GM18868 (cell line): ENCODE measurements around the gene LRBA.
"Not testable (repeated sequence)": the region's sequence is repeated elsewhere in the genome, so short reads cannot be mapped to it uniquely, and the experiment has no call there.

ENCODE experiments used
- ATAC-seq: cut with Tn5 transposase; IDR thresholded peaks from one replicate; pipeline ENCODE4 v1.9.1; 2021; ENCODE audit warnings: mild to moderate bottlenecking, moderate library complexity; ENCODE audit not compliant: unreplicated experiment

The LRBA gene

DNA sequence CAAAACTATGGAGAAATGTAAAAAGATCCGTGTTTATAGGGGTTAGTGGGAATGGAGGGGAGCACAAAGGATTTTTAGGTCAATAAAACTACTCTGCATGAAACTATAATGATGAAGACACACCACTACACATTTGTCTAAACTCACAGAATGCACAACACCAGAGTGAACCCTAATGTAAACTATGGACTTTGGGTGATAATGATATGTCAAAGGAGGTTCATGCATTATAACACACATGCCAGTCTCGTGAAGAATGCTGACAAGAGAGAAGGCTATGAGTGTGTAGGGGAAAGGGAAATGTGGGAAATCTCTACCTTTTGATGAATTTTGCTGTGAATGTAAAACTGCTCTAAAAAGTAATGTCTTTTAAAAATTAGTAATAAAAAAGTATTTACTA, 249.9 kb downstream of the LRBA start:
- ATAC-seq = no peak

DNA sequence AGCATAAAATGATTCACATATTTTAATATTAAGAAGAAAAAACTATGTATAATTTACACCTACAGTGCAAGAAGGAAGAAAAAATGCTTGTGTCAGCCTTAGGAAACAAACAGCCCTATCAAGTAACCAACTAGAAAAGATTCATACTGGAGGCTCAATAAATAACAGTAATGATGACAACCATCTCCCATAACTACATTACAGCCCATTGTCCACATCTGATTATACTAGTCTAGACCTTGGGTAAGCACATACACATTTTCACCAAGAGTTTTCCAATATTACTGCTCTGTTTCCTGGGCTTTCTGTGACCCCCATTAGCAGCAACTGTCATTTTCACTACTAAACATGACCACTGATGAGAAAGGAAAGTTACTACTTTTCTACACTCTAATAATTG, 263.4 kb downstream of the LRBA start:
- no peak for ATAC-seq

DNA sequence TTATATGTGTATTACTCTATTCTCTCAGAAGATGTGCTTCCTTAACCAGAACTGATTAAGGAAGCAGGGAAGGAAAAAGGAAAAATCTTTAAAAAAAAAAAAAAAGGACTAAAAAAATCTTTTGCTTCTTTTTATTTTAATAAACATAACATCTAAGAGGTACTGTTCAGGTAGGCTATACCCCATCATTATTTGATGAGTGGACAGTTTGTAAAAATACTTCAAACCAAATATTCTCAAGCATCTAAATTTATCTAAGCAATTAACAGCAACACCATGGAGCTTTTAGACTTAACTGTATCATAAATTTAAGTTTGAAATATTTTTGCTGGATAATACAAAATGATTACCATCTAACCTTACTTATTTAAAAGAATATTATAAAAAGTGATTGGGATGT, 264.3 kb downstream of the LRBA start:
- no peak for ATAC-seq

DNA sequence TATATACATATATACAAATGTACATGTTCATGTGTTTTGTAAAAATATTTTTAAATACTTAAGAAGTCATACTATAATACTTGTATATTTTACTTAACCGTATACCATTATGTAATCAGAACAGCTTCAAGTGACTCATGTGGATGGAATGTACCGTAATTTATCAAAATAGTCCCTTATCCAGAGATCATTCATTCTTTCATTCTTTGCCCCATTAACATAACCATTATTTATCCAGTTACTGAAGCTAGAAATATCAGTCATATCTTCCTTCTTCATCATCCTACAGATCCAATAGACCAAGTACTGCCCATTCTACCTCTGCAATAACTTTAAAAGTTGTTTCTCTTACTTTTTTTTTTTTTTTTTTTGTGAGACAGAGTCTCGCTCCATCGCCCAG, 268.9 kb downstream of the LRBA start:
- no peak for ATAC-seq

DNA sequence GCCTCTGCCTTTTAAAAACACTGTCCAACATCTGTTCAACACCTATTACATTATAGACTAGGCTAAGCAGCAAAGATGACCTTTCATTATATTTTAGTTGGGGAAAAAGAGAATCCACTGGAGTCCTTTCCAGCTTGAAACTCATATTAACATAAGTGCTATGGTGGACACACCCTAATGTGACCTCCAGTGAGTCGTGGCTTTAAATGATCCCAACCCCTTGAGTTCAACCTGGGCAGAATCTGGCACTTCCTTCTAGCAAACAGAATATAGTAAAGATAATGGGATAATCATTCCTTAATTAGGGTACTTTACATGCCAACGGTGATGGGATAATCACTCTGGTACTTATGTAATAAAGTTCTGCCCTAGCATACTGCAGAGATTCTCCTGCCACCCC, 270.5 kb downstream of the LRBA start:
- ATAC-seq = no peak

DNA sequence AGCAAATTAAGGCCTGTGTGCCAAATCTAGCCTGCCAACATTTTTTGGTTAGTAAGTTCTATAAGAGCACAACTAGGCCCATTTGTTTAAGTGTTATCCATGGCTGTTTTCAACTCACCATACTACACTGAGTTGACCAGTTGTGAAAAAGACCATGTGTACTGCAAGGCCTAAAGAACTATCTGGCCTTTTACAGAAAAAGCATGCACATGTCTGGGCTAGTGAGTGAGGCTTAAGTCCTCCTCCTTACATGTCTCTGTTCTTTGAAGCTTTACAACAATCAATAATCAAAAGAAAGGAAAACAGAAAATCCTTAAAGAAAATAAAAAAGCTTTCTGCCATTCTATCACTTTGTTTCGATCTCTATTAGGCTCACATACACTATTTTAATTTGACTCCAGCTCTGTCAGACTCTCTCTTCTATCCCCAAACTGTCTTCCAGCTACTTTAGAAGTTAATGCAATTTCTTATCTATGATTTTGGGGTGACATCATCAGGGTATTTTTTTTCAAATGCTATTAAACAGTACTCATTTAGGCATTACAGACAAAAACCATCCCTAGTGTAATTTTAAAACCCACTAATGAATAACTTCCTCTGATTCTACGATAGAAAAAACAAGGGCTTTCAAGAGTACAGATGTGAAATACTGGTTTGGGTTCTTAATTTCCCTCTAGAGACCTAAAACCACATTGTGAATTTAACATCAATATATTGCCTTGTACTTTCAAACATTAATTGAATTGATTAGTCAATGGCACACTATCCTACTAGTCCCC, 271.3 kb downstream of the LRBA start:
- no peak for ATAC-seq

DNA sequence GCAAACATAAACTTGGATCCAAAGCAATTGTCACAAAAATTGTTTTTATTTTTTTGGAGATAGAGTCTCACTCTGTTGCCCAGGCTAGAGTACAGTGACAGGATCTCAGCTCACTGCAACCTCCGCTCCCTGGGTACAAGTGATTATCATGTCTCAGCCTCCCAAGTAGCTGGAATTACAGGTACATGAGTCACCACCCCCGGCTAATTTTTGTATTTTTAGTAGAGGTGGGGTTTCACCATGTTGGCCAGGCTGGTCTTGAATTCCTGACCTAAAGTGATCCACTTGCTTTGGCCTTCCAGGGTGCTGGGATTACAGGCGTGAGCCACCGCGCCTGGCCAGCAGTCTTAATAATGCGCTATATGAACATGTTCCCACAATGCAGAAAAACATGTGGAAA, 272.2 kb downstream of the LRBA start:
- not testable (repeated sequence) for ATAC-seq

DNA sequence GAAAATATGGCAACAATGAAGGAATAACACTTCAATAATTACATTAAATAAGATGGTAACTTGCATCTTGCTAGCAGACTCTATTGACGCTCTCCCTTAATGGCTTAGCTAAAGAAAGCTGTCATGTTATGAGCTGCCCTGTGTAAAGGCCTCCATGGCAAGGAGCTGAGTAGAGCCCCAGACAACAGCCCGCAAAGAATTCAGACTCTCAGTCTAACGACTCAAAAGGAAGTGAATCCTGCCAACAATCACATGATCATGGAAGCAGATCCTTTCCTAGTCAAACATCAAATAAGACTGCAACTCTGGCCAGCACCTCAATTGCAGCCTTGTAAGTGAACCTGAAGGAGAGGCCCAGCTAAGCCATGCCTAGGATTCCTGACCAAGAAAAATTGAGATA, 275.5 kb downstream of the LRBA start:
- ATAC-seq = no peak

DNA sequence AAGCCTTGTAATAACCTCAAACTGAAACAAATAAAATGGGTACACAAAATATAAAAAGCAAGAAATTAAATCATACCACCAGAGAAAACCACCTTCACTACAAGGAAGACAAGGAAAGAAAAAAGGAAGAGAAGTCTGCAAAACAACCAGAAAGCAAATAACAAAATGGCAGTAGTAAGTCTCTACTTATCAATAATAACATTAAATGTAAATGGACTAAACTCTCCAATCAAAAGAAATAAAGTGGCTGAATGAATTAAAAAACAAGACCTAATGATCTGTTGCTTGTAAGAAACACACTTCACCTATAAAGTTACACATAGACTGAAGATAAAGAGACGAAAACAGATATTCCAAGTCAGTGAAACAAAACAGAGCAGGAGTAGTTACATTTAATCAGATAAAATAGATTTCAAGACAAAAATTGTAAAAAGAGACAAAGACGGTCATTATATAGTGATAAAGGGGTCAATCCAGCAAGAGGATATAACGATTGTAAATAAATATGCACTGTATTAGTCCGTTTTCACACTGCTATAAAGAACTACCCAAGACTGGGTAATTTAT, 289.0 kb downstream of the LRBA start:
- no peak for ATAC-seq

DNA sequence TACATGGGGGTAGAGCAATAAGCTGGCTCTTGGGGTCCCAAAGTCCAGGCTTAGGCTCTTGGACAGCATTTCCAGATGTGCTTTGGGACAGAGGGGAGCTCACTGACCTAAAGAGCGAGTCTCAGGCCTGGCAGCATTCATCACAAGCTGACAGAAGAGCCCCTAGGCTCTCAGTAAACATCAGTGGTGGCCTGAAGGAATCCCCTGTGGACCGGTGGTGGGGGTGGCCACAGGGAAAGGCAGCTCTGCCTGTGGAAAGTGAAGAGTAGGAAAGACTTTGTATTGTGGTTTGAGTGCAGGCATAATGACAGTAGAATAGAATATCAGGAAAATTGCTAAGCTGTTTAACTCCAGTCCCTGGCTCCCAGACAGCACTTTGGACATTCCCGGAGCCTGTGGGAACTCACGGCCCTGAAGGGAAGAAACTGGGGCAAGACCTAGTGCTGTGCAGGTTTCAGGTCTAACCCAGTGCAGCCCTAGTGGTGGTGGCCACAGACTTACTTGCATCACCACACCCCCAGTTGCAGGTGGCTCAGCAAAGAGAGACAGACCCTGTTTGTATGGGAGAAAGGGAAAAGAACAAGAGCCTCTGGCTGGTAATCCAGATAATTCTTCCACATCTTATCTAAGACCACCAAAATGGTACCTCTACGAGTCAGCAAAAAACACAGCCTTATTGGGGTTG, 291.2 kb downstream of the LRBA start:
- no peak for ATAC-seq

DNA sequence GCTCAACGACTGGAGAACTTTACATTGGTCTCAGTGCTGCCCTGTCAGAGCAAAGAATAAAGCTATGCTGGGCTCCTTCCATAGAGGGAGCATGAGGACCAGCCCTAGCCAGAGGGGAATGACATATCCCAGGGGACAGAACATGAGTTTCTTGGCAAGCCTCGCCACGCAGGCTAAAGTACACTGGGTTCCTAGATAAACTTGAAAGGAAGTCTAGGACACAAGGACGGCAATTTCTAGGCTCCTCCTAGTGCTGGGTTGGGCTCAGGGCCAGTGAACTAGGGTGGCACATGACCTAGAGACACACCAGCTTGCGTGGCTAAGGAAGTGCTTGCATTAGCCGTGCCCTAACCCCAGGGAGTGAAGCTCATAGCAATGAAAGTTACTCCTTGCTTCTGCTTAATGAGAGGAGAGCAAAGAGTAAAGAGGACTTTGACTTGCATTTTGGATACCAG, 292.1 kb downstream of the LRBA start:
- no peak for ATAC-seq

DNA sequence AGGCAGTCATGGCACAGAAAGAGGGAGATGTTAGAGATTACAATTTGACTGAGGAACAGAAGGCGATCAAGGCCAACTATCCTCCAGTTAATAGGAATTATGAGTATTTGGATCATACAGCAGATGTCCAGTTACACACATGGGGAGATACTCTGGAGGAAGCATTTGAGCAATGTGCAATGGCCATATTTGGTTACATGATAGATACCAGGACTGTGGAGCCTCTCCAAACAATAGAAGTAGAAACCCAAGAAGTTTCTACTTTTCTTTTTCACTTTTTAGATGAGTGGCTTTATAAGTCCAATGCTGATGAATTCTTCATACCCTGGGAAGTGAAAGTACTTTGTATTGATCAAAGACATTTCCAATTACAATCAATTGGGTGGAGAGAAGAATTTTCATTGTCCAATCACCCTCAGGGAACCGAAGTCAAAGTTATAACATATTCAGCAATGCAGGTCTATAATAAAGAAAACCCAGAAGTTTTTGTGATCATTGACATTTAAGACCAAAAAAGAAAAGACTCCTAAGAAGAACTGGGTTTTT, 294.0 kb downstream of the LRBA start:
- ATAC-seq = peak; percentile 63

DNA sequence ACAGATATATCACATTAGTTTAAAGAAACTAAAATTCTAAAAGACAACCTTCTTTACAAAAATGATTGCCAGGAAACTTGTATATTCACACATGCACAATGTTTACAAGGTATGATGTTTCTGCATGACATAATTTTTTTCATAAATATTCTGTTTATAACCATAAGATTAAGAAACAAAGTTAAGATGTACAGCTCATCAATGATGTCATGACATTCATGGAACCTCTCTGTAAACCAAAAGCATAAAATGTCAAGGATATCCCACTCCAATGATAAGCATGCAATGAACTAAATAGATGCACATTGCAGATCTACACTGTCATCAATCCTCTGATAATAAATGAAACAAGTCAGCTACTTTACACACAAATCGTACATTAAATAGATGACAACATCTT, 297.1 kb downstream of the LRBA start:
- no peak for ATAC-seq

DNA sequence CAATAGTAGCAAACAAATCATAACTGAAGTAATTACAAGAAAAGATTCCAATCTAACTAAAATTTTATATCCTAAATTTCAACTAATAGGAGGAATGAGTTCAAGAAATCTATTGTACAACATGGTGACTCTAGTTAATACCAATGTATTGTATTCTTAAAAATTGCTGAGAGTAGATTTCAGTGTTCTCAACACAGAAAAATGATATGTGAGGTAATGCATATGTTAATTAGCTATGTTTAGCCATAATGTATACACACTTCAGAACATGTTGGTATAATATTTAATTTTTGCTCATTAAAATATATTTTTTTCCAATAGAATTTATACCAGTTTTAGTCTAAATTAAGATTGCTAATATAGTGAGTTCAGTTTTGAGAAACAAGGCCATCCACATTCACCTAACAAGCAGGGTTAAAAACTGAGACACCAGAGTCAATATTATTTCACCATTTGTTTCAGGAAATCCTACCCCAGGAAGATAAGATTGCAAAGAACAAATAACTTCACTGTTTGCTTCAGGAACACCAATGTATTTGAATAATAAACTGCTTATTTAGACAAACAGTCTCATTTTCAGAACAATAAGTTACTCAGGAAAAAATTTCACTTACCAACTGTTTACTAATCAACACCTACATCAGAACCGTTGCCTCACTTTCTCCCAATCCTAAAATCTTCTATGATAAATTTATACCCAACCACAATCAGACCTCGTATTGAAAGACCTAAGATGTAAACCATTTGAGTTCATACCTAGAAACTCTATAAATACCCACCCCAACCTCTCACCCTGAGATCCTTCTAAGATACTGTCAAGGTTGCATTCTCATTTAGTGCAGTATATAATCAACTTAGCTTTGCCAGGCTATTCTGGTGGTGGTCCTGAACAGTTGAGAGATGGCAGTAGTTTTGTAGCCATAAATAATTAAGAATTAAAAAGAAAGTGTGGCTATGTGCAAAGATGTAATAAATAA, 300.3 kb downstream of the LRBA start:
- no peak for ATAC-seq

DNA sequence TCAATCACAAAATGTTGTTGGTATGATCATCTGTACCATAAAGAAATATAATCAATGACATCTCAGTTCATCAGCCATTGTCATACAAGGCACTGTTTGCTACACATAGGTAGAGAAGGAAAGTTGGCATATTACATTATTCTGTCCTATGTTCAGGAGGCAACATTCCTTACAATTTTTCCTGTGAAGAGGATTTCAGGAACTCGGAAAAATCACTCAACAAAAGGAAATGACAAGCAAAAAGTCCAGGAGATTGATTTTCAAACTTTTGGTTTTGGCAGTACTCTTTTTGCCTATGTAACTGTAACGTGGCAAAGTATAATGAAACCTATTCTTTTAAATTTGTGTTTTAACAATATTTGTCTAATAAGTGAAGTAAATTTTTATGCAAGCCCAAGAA, 301.8 kb downstream of the LRBA start:
- ATAC-seq = no peak

DNA sequence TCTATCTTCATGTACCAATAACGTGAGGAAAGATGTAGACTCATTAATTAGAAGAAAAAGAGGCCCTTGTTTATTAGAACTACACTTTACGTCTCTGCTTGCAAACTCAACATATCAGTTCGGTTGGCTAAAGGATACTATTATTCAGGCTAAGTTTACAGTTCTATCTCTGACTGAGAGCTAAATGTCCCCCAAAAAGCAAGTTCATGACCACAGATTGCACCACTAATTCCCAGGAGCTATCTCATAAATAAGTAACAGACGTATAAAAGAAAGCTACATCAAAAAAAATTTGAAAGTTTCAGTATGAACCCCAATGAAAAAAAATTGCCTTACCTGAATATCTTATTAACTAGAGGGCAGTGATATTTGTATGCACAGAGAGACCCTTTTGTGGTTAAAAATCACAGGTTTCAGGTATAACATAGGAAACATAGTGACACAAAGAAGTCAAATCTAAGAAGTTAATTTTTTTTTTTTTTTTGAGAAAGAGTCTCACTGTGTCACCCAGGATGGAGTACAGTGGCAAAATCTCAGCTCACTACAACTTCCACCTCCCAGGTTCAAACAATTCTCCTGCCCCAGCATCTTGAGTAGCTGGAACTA, 304.2 kb downstream of the LRBA start:
- no peak for ATAC-seq

DNA sequence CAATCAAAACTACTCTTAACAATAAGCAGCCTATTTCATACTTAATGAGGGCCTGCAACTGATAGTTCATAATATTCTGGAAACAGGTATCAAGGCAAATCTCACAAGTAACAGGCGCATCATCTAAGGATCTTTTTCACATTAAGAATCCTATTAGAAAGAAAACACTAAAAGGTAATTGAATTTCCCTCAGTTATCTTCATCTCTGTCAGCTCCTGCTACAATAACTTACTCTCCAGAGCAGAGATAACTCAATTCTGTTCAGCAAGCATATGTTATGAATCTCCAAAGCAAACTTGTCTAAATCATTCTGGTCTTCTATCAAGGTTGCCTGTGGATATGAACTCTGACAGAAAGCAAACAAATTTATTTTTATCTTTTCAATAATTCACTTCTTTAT, 307.1 kb downstream of the LRBA start:
- ATAC-seq = no peak

DNA sequence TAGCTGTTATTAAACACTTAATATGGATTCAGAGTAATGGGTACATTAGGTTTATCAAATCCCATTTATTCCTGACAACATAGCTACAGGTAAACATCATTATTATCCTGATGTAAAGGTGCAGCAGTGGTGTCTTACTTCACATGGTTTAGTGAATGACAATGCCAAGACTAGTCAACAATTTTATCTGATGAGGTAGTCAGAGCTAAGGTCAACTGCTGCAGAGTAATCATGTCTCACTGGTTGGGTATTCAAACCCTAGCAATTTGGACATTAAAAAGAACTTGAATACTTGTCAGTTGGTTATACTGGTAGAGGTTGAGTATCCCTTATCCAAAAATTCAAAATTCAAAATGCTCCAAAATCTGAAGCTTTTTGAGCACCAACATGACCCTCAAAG, 315.5 kb downstream of the LRBA start:
- no peak for ATAC-seq

DNA sequence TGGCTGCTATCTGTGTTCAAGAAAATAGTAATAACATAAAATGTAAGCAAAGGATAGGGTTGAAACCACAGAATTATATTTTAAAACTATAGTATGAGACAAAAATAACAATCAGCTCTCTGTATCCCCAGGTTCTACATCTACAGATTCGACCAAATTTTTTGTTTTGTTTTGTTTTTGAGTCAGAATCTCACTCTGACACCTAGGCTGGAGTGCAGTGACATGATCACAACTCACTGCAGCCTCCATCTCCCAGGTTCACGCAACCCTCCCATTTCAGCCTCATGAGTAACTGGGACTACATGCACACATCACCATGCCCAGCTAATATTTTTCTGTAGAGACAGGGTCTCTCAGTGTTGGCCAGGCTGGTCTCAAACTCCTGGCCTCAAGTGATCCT, 319.9 kb downstream of the LRBA start:
- ATAC-seq = no peak

DNA sequence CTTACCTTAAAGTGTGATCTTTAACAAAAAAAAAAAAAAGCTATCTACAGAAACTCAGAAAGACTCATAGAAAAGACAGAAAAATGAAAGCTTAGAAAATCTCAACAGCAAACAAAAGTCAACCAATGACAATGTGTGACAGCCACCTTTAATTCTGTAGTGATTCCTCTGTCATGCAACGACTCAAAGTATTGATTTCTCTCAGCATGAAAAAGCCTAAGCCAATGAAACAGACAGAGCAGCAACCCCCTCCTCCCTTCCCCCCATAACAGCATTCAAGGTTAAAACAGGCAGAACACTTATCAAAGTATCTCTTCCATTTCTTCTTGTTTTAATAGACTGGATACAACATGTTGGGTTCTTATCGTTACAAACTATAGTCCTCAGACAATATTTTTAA, 320.6 kb downstream of the LRBA start:
- ATAC-seq = no peak
